GM12878 (cell line): ENCODE data around the gene DPF3. TPM values are rescaled to one million over a fixed set of nuclear protein-coding genes. Genes with fewer than 3 reads are reported as not detected.

Source experiments
- ATAC-seq: fragments of 200-7000 bp; cut with Tn5 transposase; 3 replicates; pipeline ENCODE4 v1.9.1; 2020; ENCODE audit warnings: mild to moderate bottlenecking, moderate library complexity
- BruUV-seq: library from RNA; stranded (reverse); fragments of 400-500 nt; replicated peaks from 2 replicates; lab custom pipeline; 2021; lab: Mats Ljungman, UMichigan
- CTCF ChIA-PET: fragments of 300-600 bp; sonication (Branson Sonifier 250); formaldehyde crosslinking; extraction: SDS; loops from one replicate; lab custom pipeline; 2021; ENCODE audit warnings: inconsistent platforms; lab: Yijun Ruan, JAX
- POLR2A ChIA-PET: fragments of 350-600 bp; formaldehyde crosslinking; extraction: SDS; loops from one replicate; lab custom pipeline; 2021; ENCODE audit warnings: inconsistent platforms; lab: Charles Lee
- RAD21 ChIA-PET: fragments of 300-600 bp; sonication (Branson Sonifier 250); formaldehyde crosslinking; loops from one replicate; lab custom pipeline; 2023; ENCODE audit warnings: antibody characterized with exemption; ENCODE audit not compliant: unreplicated experiment; lab: Charles Lee
- SMC1A ChIA-PET: fragments of 300-600 bp; sonication (Branson Sonifier 250); formaldehyde crosslinking; loops from one replicate; lab custom pipeline; 2023; ENCODE audit not compliant: unreplicated experiment, uncharacterized antibody; lab: Charles Lee
- DNase-seq: peaks from one replicate; pipeline ENCODE4 v3.0.0-alpha.2; 2011; ENCODE audit warnings: low read depth, low spot score
- FAIRE-seq: peaks from 3 replicates; lab custom pipeline; 2011; peaks lifted over from hg19 to GRCh38; lab: Jason Lieb, UNC
- H2AFZ ChIP-seq: 2 replicates; pipeline ENCODE4 v1.6.0; 2011; ENCODE audit warnings: low read depth, low read length, control low read depth; ENCODE audit not compliant: control insufficient read depth
- H3K27ac ChIP-seq: 2 replicates; pipeline ENCODE4 v1.5.1; 2011; ENCODE audit warnings: control low read depth; ENCODE audit not compliant: control insufficient read depth, insufficient read depth
- H3K27me3 ChIP-seq, 2 experiments: replicated peaks in 1 of 2; 2 replicates each; pipeline versions ENCODE4 v1.6.0 to v1.6.1; 2011; ENCODE audit warnings: low read length in 1 of 2; ENCODE audit not compliant: control insufficient read depth in 2 of 2, insufficient read depth in 2 of 2
- H3K36me3 ChIP-seq, 2 experiments: 2 replicates each; pipeline ENCODE4 v1.5.1; 2011; ENCODE audit warnings: low read length in 1 of 2; ENCODE audit not compliant: control insufficient read depth in 2 of 2, insufficient read depth in 2 of 2
- H3K4me1 ChIP-seq: 2 replicates; pipeline ENCODE4 v1.6.1; 2011; ENCODE audit warnings: mild to moderate bottlenecking, low read length, moderate library complexity, mixed read lengths; ENCODE audit not compliant: control insufficient read depth, insufficient read depth
- H3K4me2 ChIP-seq: 2 replicates; pipeline ENCODE4 v1.6.0; 2011; ENCODE audit warnings: control low read depth; ENCODE audit not compliant: control insufficient read depth, insufficient read depth
- H3K4me3 ChIP-seq: fragments of 200-600 bp; sonication (generic); 2 replicates; pipeline ENCODE4 v1.5.1; 2016
- H3K79me2 ChIP-seq: 2 replicates; pipeline ENCODE4 v1.6.0; 2011; ENCODE audit warnings: low read length; ENCODE audit not compliant: control insufficient read depth, insufficient read depth
- H3K9ac ChIP-seq: 2 replicates; pipeline ENCODE4 v1.8.0; 2011; ENCODE audit warnings: low read length, control low read depth, mixed read lengths; ENCODE audit not compliant: control insufficient read depth, insufficient read depth
- H3K9me3 ChIP-seq: replicated peaks from 3 replicates; pipeline ENCODE4 v1.5.1; 2011; ENCODE audit warnings: mild to moderate bottlenecking, low read length; ENCODE audit not compliant: control insufficient read depth, insufficient read depth
- H4K20me1 ChIP-seq: 2 replicates; pipeline ENCODE4 v1.6.0; 2011; ENCODE audit not compliant: control insufficient read depth, insufficient read depth
- CBX3 ChIP-seq: fragments of 200-600 bp; sonication (generic); IDR thresholded peaks from 2 replicates; pipeline ENCODE4 v1.6.1; 2016; ENCODE audit warnings: low read depth, borderline replicate concordance
- CEBPZ ChIP-seq: fragments of 150-350 bp; IDR thresholded peaks from 2 replicates; pipeline ENCODE4 v1.6.1; 2016; ENCODE audit warnings: low read depth, low read length
- E2F8 ChIP-seq: fragments of 450-650 bp; IDR thresholded peaks from 2 replicates; pipeline ENCODE4 v1.6.1; 2018; ENCODE audit warnings: mild to moderate bottlenecking, low read depth, moderate library complexity; ENCODE audit not compliant: partially characterized antibody
- FOXM1 ChIP-seq: IDR thresholded peaks from 2 replicates; pipeline ENCODE4 v1.6.1; 2012; ENCODE audit warnings: low read depth, mild to moderate bottlenecking, inconsistent platforms, low read length, moderate library complexity
- KDM1A ChIP-seq: fragments of 200-600 bp; sonication (generic); IDR thresholded peaks from 2 replicates; pipeline ENCODE4 v1.6.1; 2016; ENCODE audit warnings: borderline replicate concordance
- NFXL1 ChIP-seq: fragments of 450-650 bp; IDR thresholded peaks from 2 replicates; pipeline ENCODE4 v1.6.1; 2017; ENCODE audit warnings: antibody characterized with exemption, mild to moderate bottlenecking, borderline replicate concordance
- PML ChIP-seq: IDR thresholded peaks from 2 replicates; pipeline ENCODE4 v1.6.1; 2012; ENCODE audit warnings: low read length, inconsistent platforms
- PRDM15 ChIP-seq: fragments of 450-650 bp; formaldehyde crosslinking; IDR thresholded peaks from 2 replicates; pipeline ENCODE4 v1.4.0; 2020; ENCODE audit warnings: mild to moderate bottlenecking, moderate library complexity
- TBL1XR1 ChIP-seq: IDR thresholded peaks from 2 replicates; pipeline ENCODE4 v1.6.1; 2012; ENCODE audit warnings: low read depth, low read length, improper control_type of control experiment
- YBX1 ChIP-seq: fragments of 450-650 bp; IDR thresholded peaks from 2 replicates; pipeline ENCODE4 v1.6.1; 2016; ENCODE audit warnings: antibody characterized with exemption
- ZNF24 ChIP-seq: fragments of 450-650 bp; IDR thresholded peaks from 2 replicates; pipeline ENCODE4 v1.6.1; 2017; ENCODE audit warnings: antibody characterized with exemption, mild to moderate bottlenecking
- WGBS: methylation state at CpG from one replicate; pipeline ENCODE4 v1.1.6; 2016; ENCODE audit warnings: low lambda C conversion rate; ENCODE audit not compliant: insufficient replicate concordance, insufficient coverage; ENCODE audit errors: missing lambda C conversion rate; 5-methylcytosine and 5-hydroxymethylcytosine counted together
- in situ Hi-C: fragments of 300-500 bp; cut with MboI; formaldehyde crosslinking; loops from 9 replicates; pipeline ENCODE4 v1.14.3; 2018; ENCODE audit warnings: mixed read lengths
- intact Hi-C: fragments of 100-400 bp; cut with micrococcal nuclease; formaldehyde crosslinking; loops from one replicate; pipeline ENCODE4 v1.14.2; 2022; ENCODE audit not compliant: unreplicated experiment
- polyA plus RNA-seq, 11 experiments: library from polyadenylated mRNA; depleted of rRNA in 4 of 11; unstranded in 6 of 11; stranded (reverse) in 5 of 11; fragments of >200 nt; fragmentation: Nextera tagmentation in 4 of 11; fragmentation: Illumina TruSeq in 1 of 11; extraction: Ambion mirVana in 4 of 11; extraction: Trizol in 1 of 11; gene quantifications; 1 replicate in 1 of 11; 2 replicates in 10 of 11; pipeline versions ENCODE4 v1.2.1 to v1.2.3, GENCODE V29; 2011 to 2016; ENCODE audit warnings: inconsistent platforms in 2 of 11, missing spikeins in 2 of 11, low read depth in 1 of 11
- total RNA-seq, 4 experiments: library from RNA; depleted of rRNA in 3 of 4; stranded (reverse); fragments of >200 nt in 3 of 4; fragmentation: Illumina TruSeq in 1 of 4; extraction: Trizol in 1 of 4; gene quantifications; 2 replicates each; pipeline versions ENCODE4 v1.2.1 to v1.2.3, GENCODE V29; 2013 to 2021

Gene DPF3
- total and polyA plus RNA-seq, 10 of the 15 experiments (the other 5 are each of a cell fraction or from before 2014, with no cell fraction given) = 0.69 to 8.0 (median 2.2) TPM

GRCh38 chr14:72756967-72757366, 136.9 kb downstream of the DPF3 start (continued):
- TF ChIP-seq E2F8 (no peak), TBL1XR1 (no peak), KDM1A (no peak), ZNF24 (no peak)

GRCh38 chr14:72755766-72756165, 138.1 kb downstream of the DPF3 start:
- no peak overlapping the region for H3K4me3 ChIP-seq
- H3K9ac ChIP-seq = no peak overlapping the region
- in situ Hi-C loops = no loop called here
- no peaks in the 10 kb centered on the region for H3K36me3 ChIP-seq
- SMC1A ChIA-PET = no interaction called here
- RAD21 ChIA-PET = no interaction called here
- no peak overlapping the region for H3K27ac ChIP-seq
- TF ChIP-seq CBX3 (no peak), FOXM1 (no peak), NFXL1 (no peak), CEBPZ (no peak), PRDM15 (CRISPR knock-in tag) (no peak), PML (no peak), YBX1 (no peak)
- TF ChIP-seq, all 136 proteins: peak for 0
- intact Hi-C loops = no loop called here
- ATAC-seq = no peak
- Histone ChIP-seq H2AFZ (no peak overlapping the region), H4K20me1 (no peaks in the 10 kb centered on the region), H3K4me1 (no peaks in the 10 kb centered on the region), H3K4me2 (no peak overlapping the region), H3K79me2 (no peaks in the 10 kb centered on the region), H3K9me3 (peaks cover 2% of the 10 kb centered on the region; the same call in 2 of the 3 replicates), H3K27me3 (no peaks in the 10 kb centered on the region)
- no peak for DNase-seq
- BruUV-seq = no TSS peak
- POLR2A ChIA-PET = interaction anchor here (1.2 kb wide), 1 partner anchor 8 kb away, joined by 3 read pairs; no protein-coding TSS in a partner anchor
- 46% methylated on average over 3 of the region's 3 CpGs for WGBS
- no peak for FAIRE-seq
- CTCF ChIA-PET = no interaction called here
